Esophagus squamous epithelium (tissue), 5 donors: ENCODE measurements around the gene ANKRD13B. TPM values are rescaled to one million over a fixed set of nuclear protein-coding genes. Genes with fewer than 3 reads are reported as not detected.

Experiments used
- DNase-seq: peaks from one replicate; lab custom pipeline; 2025; lab: John Stamatoyannopoulos, UW
- H3K27ac ChIP-seq, 4 donors: fragments of 200-600 bp; sonication (generic); one replicate each; pipeline ENCODE4 v1.5.1; 2016 to 2019; ENCODE audit warnings: mild to moderate bottlenecking in 1 of 4
- H3K27me3 ChIP-seq, 4 donors: fragments of 200-600 bp; sonication (generic); 1 replicate in 3 of 4; 2 replicates in 1 of 4; pipeline versions ENCODE4 v1.5.1 to v1.6.0; 2017 to 2021; ENCODE audit warnings: antibody characterized with exemption in 1 of 4
- H3K36me3 ChIP-seq, 3 donors: fragments of 200-600 bp; sonication (generic); one replicate each; pipeline ENCODE4 v1.5.1; 2016 to 2019
- H3K4me1 ChIP-seq, 3 donors: fragments of 200-600 bp; sonication (generic); one replicate each; pipeline ENCODE4 v1.5.1; 2017 to 2019
- H3K4me3 ChIP-seq, 4 donors: fragments of 200-600 bp; sonication (generic); 1 replicate in 3 of 4; 2 replicates in 1 of 4; pipeline ENCODE4 v1.5.1; 2016 to 2019; ENCODE audit warnings: mild to moderate bottlenecking in 2 of 4, moderate library complexity in 1 of 4
- H3K9me3 ChIP-seq, 3 donors: fragments of 200-600 bp; sonication (generic); one replicate each; pipeline ENCODE4 v1.5.1; 2016 to 2019
- CTCF ChIP-seq, 6 experiments: fragments of 450-650 bp in 4 of 6; fragments of 200-600 bp in 2 of 6; sonication (generic) in 2 of 6; IDR thresholded peaks; one replicate each; pipeline ENCODE4 v1.5.1; 2016 to 2019; ENCODE audit warnings: antibody characterized with exemption in 6 of 6, mild to moderate bottlenecking in 4 of 6, moderate library complexity in 4 of 6
- POLR2A ChIP-seq, 4 donors: fragments of 450-650 bp; IDR thresholded peaks; one replicate each; pipeline ENCODE4 v1.6.1; 2017; ENCODE audit warnings: antibody characterized with exemption in 4 of 4, mild to moderate bottlenecking in 4 of 4, moderate library complexity in 3 of 4
- WGBS, 2 donors: methylation state at CpG; one replicate each; pipeline ENCODE4 v1.1.5; 2018; 5-methylcytosine and 5-hydroxymethylcytosine counted together
- intact Hi-C: fragments of 100-400 bp; cut with DNase I; formaldehyde crosslinking; loops from one replicate; pipeline ENCODE4 v1.15.0; 2022
- total RNA-seq, 4 donors: library from RNA; depleted of rRNA; stranded (reverse); fragments of >200 nt; gene quantifications; one replicate each; pipeline ENCODE4 v1.1.0, GENCODE V29; 2016
- donor health status: DM: yes; HTN: yes; CAD: no.

The ANKRD13B gene
- total RNA-seq, 4 donors from 2014 or later: 3.3 to 18.7 (median 10.2) TPM

DNA sequence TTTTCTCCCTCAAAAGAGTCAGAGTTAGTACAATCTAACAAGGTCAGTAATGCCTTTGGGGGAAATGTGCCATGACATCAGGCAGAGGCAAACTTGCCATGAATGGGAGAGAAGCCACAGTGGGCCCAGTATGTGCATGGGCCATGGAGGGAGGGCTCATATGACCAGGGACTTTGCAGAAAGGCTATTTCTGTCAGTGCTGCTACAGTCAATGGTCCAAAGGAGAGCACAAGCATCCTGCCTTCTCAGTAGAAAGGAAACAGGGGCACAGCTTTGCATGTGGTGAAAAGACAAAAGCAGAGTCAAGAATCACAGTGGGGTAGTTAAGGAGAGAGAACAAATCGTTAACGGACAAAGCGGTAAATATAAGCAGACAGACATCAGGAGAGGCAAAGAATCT is 41.0 kb downstream of the ANKRD13B start:
- Histone ChIP-seq H3K4me1 (peaks cover 2 to 14% (median 4%) of the 10 kb centered on the region in 3 donors), H3K36me3 (peaks cover 10 to 82% (median 16%) of the 10 kb centered on the region in 3 donors), H3K27ac (no peak overlapping the region), H3K27me3 (no peaks in the 10 kb centered on the region), H3K4me3 (no peak overlapping the region), H3K9me3 (no peaks in the 10 kb centered on the region)
- no peak for DNase-seq
- TF ChIP-seq CTCF (IDR thresholded peaks at IDR 0.05) (no peak), POLR2A (IDR thresholded peaks at IDR 0.05) (no peak)
- intact Hi-C loops: no loop called here
- WGBS, 2 donors: 89 to 93% methylated on average over 3 of the region's 3 CpGs

- peaks cover 24 to 69% (median 38%) of the 10 kb centered on the region in 3 donors for H3K4me1 ChIP-seq
- intact Hi-C loops: no loop called here
- H3K27me3 ChIP-seq: no peaks in the 10 kb centered on the region
- H3K4me3 ChIP-seq: no peak overlapping the region
- 18 to 28% methylated on average over 2 of the region's 2 CpGs for WGBS, 2 donors
- no peaks in the 10 kb centered on the region for H3K9me3 ChIP-seq
- TF ChIP-seq POLR2A (IDR thresholded peaks at IDR 0.05): no peak
- TF ChIP-seq CTCF (IDR thresholded peaks at IDR 0.05): no peak
- peaks cover 8 to 24% (median 11%) of the 10 kb centered on the region in 3 donors for H3K36me3 ChIP-seq
- DNase-seq: no peak
- H3K27ac ChIP-seq: peak overlapping the region; percentile 52 to 86 (median 76)
These were observed 47.5 kb downstream of the ANKRD13B start for GRCh38 chr17:29640413-29640812.

GRCh38 chr17:29640981-29641642 is 48.2 kb downstream of the ANKRD13B start:
- WGBS, 2 donors: 68 to 77% methylated on average over 7 of the region's 7 CpGs
- TF ChIP-seq POLR2A (IDR thresholded peaks at IDR 0.05) (no peak), CTCF (IDR thresholded peaks at IDR 0.05) (no peak)
- no peak for DNase-seq
- H3K4me3 ChIP-seq: no peak overlapping the region
- H3K27ac ChIP-seq: peak overlapping the region in 3 of 4 donors; percentile 75 to 86 (median 84)
- peaks cover 24 to 76% (median 43%) of the 10 kb centered on the region in 3 donors for H3K4me1 ChIP-seq
- intact Hi-C loops: no loop called here
- peaks cover 1 to 17% (median 4%) of the 10 kb centered on the region in 3 donors for H3K36me3 ChIP-seq
- no peaks in the 10 kb centered on the region for H3K9me3 ChIP-seq
- H3K27me3 ChIP-seq: no peaks in the 10 kb centered on the region

GRCh38 chr17:29642171-29642611 is 49.3 kb downstream of the ANKRD13B start:
- Histone ChIP-seq H3K4me1 (peaks cover 24 to 84% (median 49%) of the 10 kb centered on the region in 3 donors), H3K9me3 (no peaks in the 10 kb centered on the region), H3K36me3 (peaks cover 0 to 12% (median 0%) of the 10 kb centered on the region in 3 donors), H3K27me3 (no peaks in the 10 kb centered on the region), H3K4me3 (no peak overlapping the region), H3K27ac (peak overlapping the region in 3 of 4 donors; percentile 41 to 88 (median 84))
- intact Hi-C loops: no loop called here
- TF ChIP-seq CTCF (IDR thresholded peaks at IDR 0.05): no peak
- no peak for TF ChIP-seq POLR2A (IDR thresholded peaks at IDR 0.05)
- WGBS, 2 donors: 86 to 88% methylated on average over 2 of the region's 2 CpGs
- DNase-seq: no peak

DNA sequence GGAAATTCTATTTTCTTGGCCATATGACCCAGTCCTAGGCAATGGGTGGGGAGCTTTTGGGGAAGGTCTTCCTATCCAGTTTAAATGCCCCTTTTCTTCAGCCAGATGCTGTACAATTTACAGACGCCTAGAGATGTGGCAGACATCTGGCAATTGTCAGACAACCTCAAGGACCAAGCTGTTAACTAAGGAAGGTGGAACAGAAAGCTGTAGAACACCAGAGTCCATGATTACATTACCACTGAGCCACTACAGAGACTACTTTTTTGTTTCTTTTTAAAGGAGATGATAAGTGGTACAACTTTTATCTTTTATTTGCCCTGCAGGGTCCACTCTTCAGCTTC is 50.9 kb downstream of the ANKRD13B start:
- TF ChIP-seq CTCF (IDR thresholded peaks at IDR 0.05) (no peak), POLR2A (IDR thresholded peaks at IDR 0.05) (no peak)
- intact Hi-C loops: no loop called here
- Histone ChIP-seq H3K4me1 (peaks cover 23 to 79% (median 46%) of the 10 kb centered on the region in 3 donors), H3K9me3 (no peaks in the 10 kb centered on the region), H3K27ac (peak overlapping the region; percentile 47 to 88 (median 84)), H3K36me3 (peaks cover 0 to 21% (median 0%) of the 10 kb centered on the region in 3 donors), H3K4me3 (no peak overlapping the region), H3K27me3 (no peaks in the 10 kb centered on the region)
- no peak for DNase-seq
- WGBS, 2 donors: 70 to 100% methylated on average over 1 of the region's 1 CpG
